Neutrophil (primary cell): ENCODE results near the gene BOD1L1.

Experiments
- H3K27ac ChIP-seq: fragments of 200-600 bp; sonication (generic); 2 replicates; pipeline ENCODE4 v1.5.1; 2016; ENCODE audit warnings: mild to moderate bottlenecking, moderate library complexity
- H3K27me3 ChIP-seq: fragments of 200-600 bp; sonication (generic); 2 replicates; pipeline ENCODE4 v1.6.0; 2016; ENCODE audit warnings: mild to moderate bottlenecking
- H3K36me3 ChIP-seq: fragments of 200-600 bp; sonication (generic); 2 replicates; pipeline ENCODE4 v1.5.1; 2017
- H3K4me1 ChIP-seq, 2 experiments: fragments of 200-600 bp in 1 of 2; sonication (generic) in 1 of 2; 1 replicate in 1 of 2; 2 replicates in 1 of 2; pipeline versions ENCODE4 v1.5.1 to v1.6.1; 2013 to 2016; ENCODE audit warnings: low read depth in 1 of 2, low read length in 1 of 2, mild to moderate bottlenecking in 1 of 2, moderate library complexity in 1 of 2; ENCODE audit not compliant: control insufficient read depth in 1 of 2, insufficient read depth in 1 of 2
- H3K4me3 ChIP-seq, 2 experiments: fragments of 200-600 bp in 1 of 2; sonication (generic) in 1 of 2; 1 replicate in 1 of 2; 2 replicates in 1 of 2; pipeline ENCODE4 v1.5.1; 2013 to 2016; ENCODE audit warnings: low read depth in 1 of 2, low read length in 1 of 2, mild to moderate bottlenecking in 1 of 2, moderate library complexity in 1 of 2
- H3K9me3 ChIP-seq: fragments of 200-600 bp; sonication (generic); 2 replicates; pipeline ENCODE4 v1.5.1; 2016
- TF ChIP-seq, protein P1 (sequence below): fragments of 200-600 bp; sonication (generic); IDR thresholded peaks from 2 replicates; pipeline ENCODE4 v1.5.1; 2016; ENCODE audit warnings: antibody characterized with exemption

BOD1L1 gene

GRCh38 chr4:13627606-13628311, at the start of gene BOD1L1:
Gene BOD1L1 (minus strand): TSS chr4:13627725. CDS start chr4:13627587, 138 bp downstream.
- peaks cover 27 to 41% of the 10 kb centered on the region in 2 experiments for H3K4me1 ChIP-seq
- TF ChIP-seq, protein P1, sequence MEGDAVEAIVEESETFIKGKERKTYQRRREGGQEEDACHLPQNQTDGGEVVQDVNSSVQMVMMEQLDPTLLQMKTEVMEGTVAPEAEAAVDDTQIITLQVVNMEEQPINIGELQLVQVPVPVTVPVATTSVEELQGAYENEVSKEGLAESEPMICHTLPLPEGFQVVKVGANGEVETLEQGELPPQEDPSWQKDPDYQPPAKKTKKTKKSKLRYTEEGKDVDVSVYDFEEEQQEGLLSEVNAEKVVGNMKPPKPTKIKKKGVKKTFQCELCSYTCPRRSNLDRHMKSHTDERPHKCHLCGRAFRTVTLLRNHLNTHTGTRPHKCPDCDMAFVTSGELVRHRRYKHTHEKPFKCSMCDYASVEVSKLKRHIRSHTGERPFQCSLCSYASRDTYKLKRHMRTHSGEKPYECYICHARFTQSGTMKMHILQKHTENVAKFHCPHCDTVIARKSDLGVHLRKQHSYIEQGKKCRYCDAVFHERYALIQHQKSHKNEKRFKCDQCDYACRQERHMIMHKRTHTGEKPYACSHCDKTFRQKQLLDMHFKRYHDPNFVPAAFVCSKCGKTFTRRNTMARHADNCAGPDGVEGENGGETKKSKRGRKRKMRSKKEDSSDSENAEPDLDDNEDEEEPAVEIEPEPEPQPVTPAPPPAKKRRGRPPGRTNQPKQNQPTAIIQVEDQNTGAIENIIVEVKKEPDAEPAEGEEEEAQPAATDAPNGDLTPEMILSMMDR, result peak; percentile 73
- H3K9me3 ChIP-seq, result no peaks in the 10 kb centered on the region
- H3K4me3 ChIP-seq, result peak within 1 kb of the TSS; percentile 81 to 97
- H3K27me3 ChIP-seq, result peaks cover 22% of the 10 kb centered on the region
- peak within 1 kb of the TSS; percentile 93 for H3K27ac ChIP-seq
- peaks cover 4% of the 10 kb centered on the region for H3K36me3 ChIP-seq

- TF ChIP-seq, protein P1, result no peak
- Histone ChIP-seq H3K4me1 (no peaks in the 10 kb centered on the region), H3K4me3 (no peak overlapping the region), H3K27ac (no peak overlapping the region), H3K9me3 (no peaks in the 10 kb centered on the region), H3K36me3 (no peaks in the 10 kb centered on the region), H3K27me3 (no peaks in the 10 kb centered on the region)
Measured at GRCh38 chr4:13674971-13675370, 47.4 kb upstream of the BOD1L1 start.

GRCh38 chr4:13673167-13673566, 45.6 kb upstream of the BOD1L1 start:
- H3K27me3 ChIP-seq, result no peaks in the 10 kb centered on the region
- no peaks in the 10 kb centered on the region for H3K36me3 ChIP-seq
- no peaks in the 10 kb centered on the region for H3K4me1 ChIP-seq
- TF ChIP-seq, protein P1, result no peak
- H3K4me3 ChIP-seq, result no peak overlapping the region
- no peak overlapping the region for H3K27ac ChIP-seq
- no peaks in the 10 kb centered on the region for H3K9me3 ChIP-seq

- H3K9me3 ChIP-seq, result no peaks in the 10 kb centered on the region
- no peaks in the 10 kb centered on the region for H3K36me3 ChIP-seq
- H3K27me3 ChIP-seq, result no peaks in the 10 kb centered on the region
- no peaks in the 10 kb centered on the region for H3K4me1 ChIP-seq
- TF ChIP-seq, protein P1, result no peak
- no peak overlapping the region for H3K27ac ChIP-seq
- no peak overlapping the region for H3K4me3 ChIP-seq
Measured at GRCh38 chr4:13670456-13671160, 43.1 kb upstream of the BOD1L1 start.

DNA sequence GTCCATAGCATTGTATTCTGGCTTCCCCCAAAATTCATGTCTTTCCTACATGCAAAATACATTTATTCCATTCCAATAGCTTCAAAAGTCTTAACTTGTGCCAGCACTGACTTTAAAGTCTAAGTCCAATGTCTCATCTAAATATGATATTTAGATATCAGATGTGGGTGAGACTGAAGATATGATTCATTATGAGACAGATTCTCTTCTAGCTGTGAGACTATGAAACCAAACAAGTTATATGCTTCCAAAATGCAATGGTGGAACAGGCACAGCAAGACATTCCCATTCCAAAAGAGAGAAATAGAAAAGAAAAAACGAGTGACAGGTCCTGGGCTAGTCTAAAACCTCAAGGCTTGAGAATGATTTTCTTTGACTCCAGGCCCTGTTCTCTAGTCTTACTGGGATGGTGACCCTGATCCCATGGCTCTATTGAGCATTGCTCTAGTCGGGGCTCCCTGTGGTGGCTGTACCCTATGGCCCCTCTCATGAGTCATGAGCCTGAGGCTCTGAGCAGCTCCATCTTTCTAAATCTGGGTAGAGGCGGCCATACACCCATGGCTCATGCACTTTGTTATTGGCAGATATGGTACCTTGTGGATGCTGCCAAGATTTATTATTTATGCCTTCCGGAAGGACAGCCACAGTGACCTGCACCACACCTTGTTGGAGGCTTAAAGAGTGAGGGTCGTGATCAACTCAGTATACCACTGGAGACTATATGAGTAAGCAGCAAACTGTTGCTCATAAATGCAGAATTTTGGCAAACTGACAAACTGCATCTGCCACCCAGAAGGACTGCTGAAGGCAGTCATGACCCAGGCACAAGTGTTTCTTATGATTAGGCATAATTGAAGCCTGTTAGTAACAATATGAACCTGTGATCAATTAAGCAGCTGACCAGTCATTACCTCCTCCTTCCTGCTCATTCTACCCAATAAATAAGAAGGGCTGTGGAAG, 38.5 kb upstream of the BOD1L1 start:
- Histone ChIP-seq H3K27me3 (no peaks in the 10 kb centered on the region), H3K4me1 (no peaks in the 10 kb centered on the region), H3K9me3 (no peaks in the 10 kb centered on the region), H3K36me3 (no peaks in the 10 kb centered on the region), H3K4me3 (no peak overlapping the region), H3K27ac (no peak overlapping the region)
- TF ChIP-seq, protein P1, result no peak
